ENCODE measurements around the gene EPHB1. TPM values are rescaled to one million over a fixed set of nuclear protein-coding genes. Genes with fewer than 3 reads are reported as not detected.

Gene EPHB1
- total RNA-seq, 1 experiment from 2014 or later = 0.86 TPM

DNA sequence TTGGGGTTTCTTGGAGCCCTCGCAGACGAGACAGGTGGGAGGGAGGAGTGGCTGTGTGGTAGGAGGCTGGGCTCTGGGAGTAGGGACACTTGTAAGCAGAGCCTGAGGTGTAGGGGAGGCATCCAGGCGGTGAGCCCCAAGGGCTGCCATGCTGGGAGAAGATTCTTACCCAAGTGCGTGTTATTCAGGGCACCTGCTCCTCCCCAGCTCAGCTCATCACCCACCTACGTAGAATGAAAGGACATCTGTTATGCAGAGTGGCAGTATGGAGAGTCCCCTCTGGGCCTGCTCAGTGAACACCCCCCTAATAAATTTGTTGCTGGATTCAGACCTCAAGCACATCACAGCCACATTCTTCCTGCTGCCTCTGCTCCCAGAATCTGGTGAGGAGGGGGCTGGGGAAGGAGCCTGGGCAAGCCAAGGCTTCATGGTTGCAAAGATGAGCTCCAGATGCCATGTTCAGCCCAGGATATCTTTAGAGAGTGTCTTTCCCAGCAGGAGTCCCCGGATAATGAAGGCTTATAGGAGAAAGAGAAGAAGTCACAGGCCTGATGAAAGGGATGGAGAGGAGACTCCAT is 261.8 kb downstream of the EPHB1 start:
- H3K9me3 ChIP-seq (ENCODE audit: control insufficient read depth in 1 of 2, insufficient read depth in 1 of 2, low read depth in 1 of 2, low read length in 2 of 2) = no peaks in the 10 kb centered on the region
- no peak overlapping the region for H3K9ac ChIP-seq (ENCODE audit: low read length)
- H2AFZ ChIP-seq (ENCODE audit: low read depth, low read length, poor library complexity, severe bottlenecking) = no peak overlapping the region
- H3K9me2 ChIP-seq (ENCODE audit: insufficient read depth) = no peaks in the 10 kb centered on the region
- POLR2A ChIA-PET = no interaction called here
- no peak overlapping the region for H3K4me2 ChIP-seq (ENCODE audit: low read length)
- intact Hi-C loops (cut with micrococcal nuclease) = no loop called here
- no peak overlapping the region for H3K27ac ChIP-seq (ENCODE audit: low read depth, low read length)
- ATAC-seq (no peak), DNase-seq (ENCODE audit: low read depth, low spot score) (no peak)
- no peaks in the 10 kb centered on the region for H4K20me1 ChIP-seq (ENCODE audit: insufficient read depth)
- H3K27me3 ChIP-seq (ENCODE audit: insufficient read depth, low read length) = peaks cover 15% of the 10 kb centered on the region; the same call in 1 of the 2 replicates
- CTCF ChIA-PET = no interaction called here
- H3K4me1 ChIP-seq (ENCODE audit: control insufficient read depth in 1 of 2, insufficient read depth in 2 of 2, low read length in 2 of 2) = no peaks in the 10 kb centered on the region
- H3K36me3 ChIP-seq (ENCODE audit: control insufficient read depth in 1 of 2, insufficient read depth in 2 of 2, low read length in 2 of 2) = no peaks in the 10 kb centered on the region
- BruUV-seq (replicated peaks) = no TSS peak
- no peak for TF ChIP-seq POLR2AphosphoS5 (IDR thresholded peaks at IDR 0.05; ENCODE audit: low read depth, low read length)
- no peak for TF ChIP-seq RAD21 (IDR thresholded peaks at IDR 0.05; ENCODE audit: low read depth)
- no peak for TF ChIP-seq SRF (IDR thresholded peaks at IDR 0.05; ENCODE audit: low read depth)
- TF ChIP-seq EZH2 (IDR thresholded peaks at IDR 0.05) = no peak
- TF ChIP-seq, protein P1, sequence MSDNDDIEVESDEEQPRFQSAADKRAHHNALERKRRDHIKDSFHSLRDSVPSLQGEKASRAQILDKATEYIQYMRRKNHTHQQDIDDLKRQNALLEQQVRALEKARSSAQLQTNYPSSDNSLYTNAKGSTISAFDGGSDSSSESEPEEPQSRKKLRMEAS (IDR thresholded peaks at IDR 0.05) = no peak
- TF ChIP-seq SP1 (IDR thresholded peaks at IDR 0.05; ENCODE audit: low read depth) = no peak
- no peak for TF ChIP-seq ZFX (IDR thresholded peaks at IDR 0.05)
- TF ChIP-seq, protein P2, sequence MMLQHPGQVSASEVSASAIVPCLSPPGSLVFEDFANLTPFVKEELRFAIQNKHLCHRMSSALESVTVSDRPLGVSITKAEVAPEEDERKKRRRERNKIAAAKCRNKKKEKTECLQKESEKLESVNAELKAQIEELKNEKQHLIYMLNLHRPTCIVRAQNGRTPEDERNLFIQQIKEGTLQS (IDR thresholded peaks at IDR 0.05) = no peak
- TF ChIP-seq, protein P3, sequence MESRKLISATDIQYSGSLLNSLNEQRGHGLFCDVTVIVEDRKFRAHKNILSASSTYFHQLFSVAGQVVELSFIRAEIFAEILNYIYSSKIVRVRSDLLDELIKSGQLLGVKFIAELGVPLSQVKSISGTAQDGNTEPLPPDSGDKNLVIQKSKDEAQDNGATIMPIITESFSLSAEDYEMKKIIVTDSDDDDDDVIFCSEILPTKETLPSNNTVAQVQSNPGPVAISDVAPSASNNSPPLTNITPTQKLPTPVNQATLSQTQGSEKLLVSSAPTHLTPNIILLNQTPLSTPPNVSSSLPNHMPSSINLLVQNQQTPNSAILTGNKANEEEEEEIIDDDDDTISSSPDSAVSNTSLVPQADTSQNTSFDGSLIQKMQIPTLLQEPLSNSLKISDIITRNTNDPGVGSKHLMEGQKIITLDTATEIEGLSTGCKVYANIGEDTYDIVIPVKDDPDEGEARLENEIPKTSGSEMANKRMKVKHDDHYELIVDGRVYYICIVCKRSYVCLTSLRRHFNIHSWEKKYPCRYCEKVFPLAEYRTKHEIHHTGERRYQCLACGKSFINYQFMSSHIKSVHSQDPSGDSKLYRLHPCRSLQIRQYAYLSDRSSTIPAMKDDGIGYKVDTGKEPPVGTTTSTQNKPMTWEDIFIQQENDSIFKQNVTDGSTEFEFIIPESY (IDR thresholded peaks at IDR 0.05; ENCODE audit: extremely low read depth, insufficient replicate concordance, low read length) = no peak
- TF ChIP-seq EGR1 (IDR thresholded peaks at IDR 0.05; ENCODE audit: low read depth) = no peak
- no peak for TF ChIP-seq JUND (IDR thresholded peaks at IDR 0.05)
- no peak for TF ChIP-seq YY1 (IDR thresholded peaks at IDR 0.05; ENCODE audit: extremely low read depth, insufficient replicate concordance, low read depth, low read length)
- no peak for TF ChIP-seq ZNF274 (IDR thresholded peaks at IDR 0.05; ENCODE audit: low read depth, low read length)
- no peak for TF ChIP-seq POLR2A (IDR thresholded peaks at IDR 0.05; ENCODE audit: borderline replicate concordance, extremely low read depth, insufficient read depth, insufficient read length)
- TF ChIP-seq TCF7L2 (IDR thresholded peaks at IDR 0.05; ENCODE audit: borderline replicate concordance, extremely low read depth, insufficient read depth, insufficient read length) = no peak
- TF ChIP-seq, protein P4, sequence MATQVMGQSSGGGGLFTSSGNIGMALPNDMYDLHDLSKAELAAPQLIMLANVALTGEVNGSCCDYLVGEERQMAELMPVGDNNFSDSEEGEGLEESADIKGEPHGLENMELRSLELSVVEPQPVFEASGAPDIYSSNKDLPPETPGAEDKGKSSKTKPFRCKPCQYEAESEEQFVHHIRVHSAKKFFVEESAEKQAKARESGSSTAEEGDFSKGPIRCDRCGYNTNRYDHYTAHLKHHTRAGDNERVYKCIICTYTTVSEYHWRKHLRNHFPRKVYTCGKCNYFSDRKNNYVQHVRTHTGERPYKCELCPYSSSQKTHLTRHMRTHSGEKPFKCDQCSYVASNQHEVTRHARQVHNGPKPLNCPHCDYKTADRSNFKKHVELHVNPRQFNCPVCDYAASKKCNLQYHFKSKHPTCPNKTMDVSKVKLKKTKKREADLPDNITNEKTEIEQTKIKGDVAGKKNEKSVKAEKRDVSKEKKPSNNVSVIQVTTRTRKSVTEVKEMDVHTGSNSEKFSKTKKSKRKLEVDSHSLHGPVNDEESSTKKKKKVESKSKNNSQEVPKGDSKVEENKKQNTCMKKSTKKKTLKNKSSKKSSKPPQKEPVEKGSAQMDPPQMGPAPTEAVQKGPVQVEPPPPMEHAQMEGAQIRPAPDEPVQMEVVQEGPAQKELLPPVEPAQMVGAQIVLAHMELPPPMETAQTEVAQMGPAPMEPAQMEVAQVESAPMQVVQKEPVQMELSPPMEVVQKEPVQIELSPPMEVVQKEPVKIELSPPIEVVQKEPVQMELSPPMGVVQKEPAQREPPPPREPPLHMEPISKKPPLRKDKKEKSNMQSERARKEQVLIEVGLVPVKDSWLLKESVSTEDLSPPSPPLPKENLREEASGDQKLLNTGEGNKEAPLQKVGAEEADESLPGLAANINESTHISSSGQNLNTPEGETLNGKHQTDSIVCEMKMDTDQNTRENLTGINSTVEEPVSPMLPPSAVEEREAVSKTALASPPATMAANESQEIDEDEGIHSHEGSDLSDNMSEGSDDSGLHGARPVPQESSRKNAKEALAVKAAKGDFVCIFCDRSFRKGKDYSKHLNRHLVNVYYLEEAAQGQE (IDR thresholded peaks at IDR 0.05; ENCODE audit: low read depth) = no peak
- H3K79me2 ChIP-seq (ENCODE audit: insufficient read depth, low read length) = no peaks in the 10 kb centered on the region
- H3K4me3 ChIP-seq (replicated peaks in 1 of 2; ENCODE audit: low read depth in 1 of 2, low read length in 2 of 2) = no peak overlapping the region
- RAD21 ChIA-PET (ENCODE audit: low non-redundant PET in 1 of 2, low total read pairs in 2 of 2, uncharacterized antibody in 2 of 2, unreplicated experiment in 2 of 2) = no interaction called here

Data from HCT116 (cell line).